Retinal pigment epithelial cell (primary cell): ENCODE results near the gene TRPM2.
A peak's percentile ranks its signal among the peaks of the same experiment; 100 is the strongest.

Source experiments
- DNase-seq: peaks from one replicate; pipeline ENCODE4 v3.0.0-alpha.2; 2010; ENCODE audit warnings: low read depth
- H3K4me3 ChIP-seq: 2 replicates; pipeline ENCODE4 v1.5.1; 2011; ENCODE audit warnings: mild to moderate bottlenecking, low read length, control low read depth, moderate library complexity
- CTCF ChIP-seq: conservative IDR thresholded peaks from 2 replicates; pipeline ENCODE4 v1.5.1; 2011; ENCODE audit warnings: low read depth, low read length, control low read depth, inconsistent platforms

TRPM2 gene

GRCh38 chr21:44441041-44441400, 87.6 kb downstream of the TRPM2 start:
- no peak for DNase-seq
- H3K4me3 ChIP-seq = no peak overlapping the region
- no peak for TF ChIP-seq CTCF

GRCh38 chr21:44441581-44442265, 88.3 kb downstream of the TRPM2 start:
- DNase-seq = no peak
- no peak for TF ChIP-seq CTCF
- H3K4me3 ChIP-seq = no peak overlapping the region

- no peak overlapping the region for H3K4me3 ChIP-seq
- TF ChIP-seq CTCF = no peak
- DNase-seq = no peak
Observed at GRCh38 chr21:44442266-44443125, 89.1 kb downstream of the TRPM2 start.

GRCh38 chr21:44443291-44443890, 90.0 kb downstream of the TRPM2 start:
- TF ChIP-seq CTCF = no peak
- H3K4me3 ChIP-seq = no peak overlapping the region
- DNase-seq = no peak

- DNase-seq = no peak
- TF ChIP-seq CTCF = no peak
- no peak overlapping the region for H3K4me3 ChIP-seq
Observed at GRCh38 chr21:44443891-44444285, 90.5 kb downstream of the TRPM2 start.

- no peak for DNase-seq
- no peak overlapping the region for H3K4me3 ChIP-seq
- peak; percentile 8 for TF ChIP-seq CTCF
Observed at GRCh38 chr21:44444286-44444931, 91.0 kb downstream of the TRPM2 start.
